Activated naive CD8-positive, alpha-beta T cell treated with anti-CD3 and anti-CD28 coated beads, Interleukin-2, amount 10 ng/mL, durations not matched to agents 7 days and 5 days (primary cell): Measurements from ENCODE around the gene ALPG. TPM values are rescaled to one million over a fixed set of nuclear protein-coding genes. Genes with fewer than 3 reads are reported as not detected.
"Not testable (repeated sequence)": the region's sequence is repeated elsewhere in the genome, so short reads cannot be mapped to it uniquely, and the experiment has no call there.

Source experiments
- ATAC-seq: fragments of 150-1000 bp; cut with Tn5 transposase; one replicate; pipeline ENCODE4 v1.10.0; 2021; ENCODE audit warnings: low read depth, moderate library complexity
- POLR2A ChIA-PET: fragments of 350-600 bp; sonication (Branson Sonifier 250); formaldehyde crosslinking; loops from one replicate; lab custom pipeline; 2021; ENCODE audit warnings: antibody characterized with exemption; lab: Charles Lee
- DNase-seq: peaks from one replicate; pipeline ENCODE4 v3.0.0; 2021
- H3K27ac Mint-ChIP-seq: one replicate; pipeline ENCODE4 v1.8.0; 2022; ENCODE audit warnings: mild to moderate bottlenecking, mixed read lengths
- H3K27me3 Mint-ChIP-seq: one replicate; pipeline ENCODE4 v1.8.0; 2022; ENCODE audit warnings: mild to moderate bottlenecking, moderate library complexity, mixed read lengths
- H3K36me3 Mint-ChIP-seq: one replicate; pipeline ENCODE4 v1.8.0; 2021; ENCODE audit warnings: mild to moderate bottlenecking, mixed read lengths
- H3K4me1 Mint-ChIP-seq: one replicate; pipeline ENCODE4 v1.8.0; 2021; ENCODE audit warnings: mixed read lengths
- H3K4me3 Mint-ChIP-seq: one replicate; pipeline ENCODE4 v1.8.0; 2022; ENCODE audit warnings: mild to moderate bottlenecking, moderate library complexity, mixed read lengths
- H3K9me3 Mint-ChIP-seq: one replicate; pipeline ENCODE4 v1.8.0; 2021; ENCODE audit warnings: mixed read lengths
- total RNA-seq, 2 experiments: library from RNA; stranded (reverse); gene quantifications; one replicate each; pipeline ENCODE4 v1.2.3, GENCODE V29; 2021

ALPG gene
- total RNA-seq: not detected

DNA sequence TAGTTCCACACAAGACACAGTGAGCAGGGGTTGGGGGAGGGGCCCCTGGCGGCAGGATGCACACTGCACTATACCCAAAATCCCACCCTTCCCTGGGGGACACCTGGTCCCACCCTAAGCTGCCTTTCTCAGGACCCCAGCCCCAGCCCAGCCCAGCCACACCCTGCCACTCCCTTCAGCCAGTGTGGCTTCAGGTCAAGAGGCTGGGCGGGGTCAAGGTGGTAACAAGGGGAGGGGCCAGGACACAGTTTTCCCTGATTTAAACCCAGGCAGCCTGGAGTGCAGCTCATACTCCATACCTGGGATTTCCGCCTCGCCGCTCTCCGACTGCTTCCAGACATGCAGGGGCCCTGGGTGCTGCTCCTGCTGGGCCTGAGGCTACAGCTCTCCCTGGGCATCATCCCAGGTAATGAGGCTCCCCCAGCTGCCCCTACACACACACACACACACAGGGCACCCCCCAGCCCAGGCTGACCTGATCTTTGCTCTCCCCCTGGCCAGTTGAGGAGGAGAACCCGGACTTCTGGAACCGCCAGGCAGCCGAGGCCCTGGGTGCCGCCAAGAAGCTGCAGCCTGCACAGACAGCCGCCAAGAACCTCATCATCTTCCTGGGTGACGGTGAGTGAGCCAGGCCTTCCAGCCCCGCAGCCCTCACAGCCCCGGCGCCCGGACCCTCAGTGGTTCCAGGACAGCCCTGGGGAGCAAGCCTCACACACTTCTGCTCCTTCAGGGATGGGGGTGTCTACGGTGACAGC is at the start of gene ALPG:
Gene ALPG (plus strand): TSS at position 289 of the 755 bp plus-strand sequence. CDS start 51 bp downstream, at position 340.
- ATAC-seq (no peak), DNase-seq (no peak)
- Mint-ChIP-seq H3K4me1 (peaks cover 2% of the 10 kb centered on the region), H3K4me3 (no peak within 1 kb of the TSS), H3K27ac (no peak within 1 kb of the TSS), H3K36me3 (no peaks in the 10 kb centered on the region), H3K9me3 (no peaks in the 10 kb centered on the region), H3K27me3 (peaks cover 14% of the 10 kb centered on the region)
- POLR2A ChIA-PET: no interaction called here

DNA sequence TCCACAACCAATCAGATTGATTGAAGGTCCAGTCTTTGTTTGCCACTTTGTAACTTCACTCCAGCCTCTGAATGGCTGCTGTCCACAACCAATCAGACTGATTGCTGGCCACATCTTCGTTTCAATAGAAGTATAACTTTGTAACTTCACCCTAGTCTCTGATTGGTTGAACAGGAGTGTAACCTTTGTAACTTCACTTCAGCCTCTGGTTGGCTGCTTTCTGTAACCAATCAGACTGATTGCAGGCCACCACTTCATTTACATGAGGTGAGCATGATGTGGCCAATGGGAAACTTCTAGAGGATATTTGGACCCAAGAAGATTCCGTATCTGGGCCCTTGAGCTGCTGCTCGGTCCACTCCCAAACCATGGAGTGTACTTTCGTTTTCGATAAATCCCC is 45.0 kb upstream of the ALPG start:
- no peak overlapping the region for H3K27ac Mint-ChIP-seq
- ATAC-seq (no peak), DNase-seq (peak; percentile 1)
- H3K9me3 Mint-ChIP-seq: no peaks in the 10 kb centered on the region
- no peaks in the 10 kb centered on the region for H3K36me3 Mint-ChIP-seq
- no peaks in the 10 kb centered on the region for H3K27me3 Mint-ChIP-seq
- peaks cover 19% of the 10 kb centered on the region for H3K4me1 Mint-ChIP-seq
- H3K4me3 Mint-ChIP-seq: no peak overlapping the region
- POLR2A ChIA-PET: no interaction called here

DNA sequence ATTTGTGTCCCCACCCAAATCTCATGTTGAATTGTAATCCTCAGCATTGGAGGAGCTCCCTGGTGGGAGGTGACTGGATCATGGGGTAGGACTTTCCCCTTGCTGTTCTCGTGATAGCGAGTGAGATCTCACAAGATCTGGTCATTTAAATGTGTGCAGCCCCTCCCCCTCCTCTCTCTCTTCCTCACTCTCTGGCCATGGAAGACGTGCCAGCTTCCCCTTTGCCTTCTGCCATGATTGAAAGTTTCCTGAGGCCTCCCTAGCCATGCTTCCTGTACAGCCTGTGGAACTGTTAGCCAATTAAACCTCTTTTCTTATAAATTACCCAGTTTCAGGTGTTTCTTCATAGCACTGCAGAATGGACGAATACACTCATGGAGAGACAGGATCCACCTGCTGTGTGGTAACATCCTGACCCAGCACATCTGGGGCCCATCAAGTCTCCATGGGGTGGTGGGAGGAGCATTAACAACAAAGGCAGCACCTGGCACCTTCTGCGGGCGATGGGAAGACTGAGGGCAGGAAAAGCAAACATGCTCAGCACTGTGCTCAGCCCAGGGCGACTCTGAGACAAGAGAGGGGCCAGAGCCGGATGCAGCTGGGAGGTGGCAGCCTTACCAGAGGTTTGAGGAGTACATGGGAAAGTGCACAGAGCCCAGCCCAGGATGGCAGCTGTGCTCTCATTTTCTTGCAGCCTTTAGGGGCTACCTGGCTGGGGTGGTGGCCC is 44.3 kb upstream of the ALPG start:
- POLR2A ChIA-PET: no interaction called here
- no peaks in the 10 kb centered on the region for H3K9me3 Mint-ChIP-seq
- peaks cover 19% of the 10 kb centered on the region for H3K4me1 Mint-ChIP-seq
- peak overlapping the region; percentile 14 for H3K27ac Mint-ChIP-seq
- H3K27me3 Mint-ChIP-seq: no peaks in the 10 kb centered on the region
- no peak for ATAC-seq
- H3K36me3 Mint-ChIP-seq: no peaks in the 10 kb centered on the region
- DNase-seq: peak; percentile 26
- no peak overlapping the region for H3K4me3 Mint-ChIP-seq

DNA sequence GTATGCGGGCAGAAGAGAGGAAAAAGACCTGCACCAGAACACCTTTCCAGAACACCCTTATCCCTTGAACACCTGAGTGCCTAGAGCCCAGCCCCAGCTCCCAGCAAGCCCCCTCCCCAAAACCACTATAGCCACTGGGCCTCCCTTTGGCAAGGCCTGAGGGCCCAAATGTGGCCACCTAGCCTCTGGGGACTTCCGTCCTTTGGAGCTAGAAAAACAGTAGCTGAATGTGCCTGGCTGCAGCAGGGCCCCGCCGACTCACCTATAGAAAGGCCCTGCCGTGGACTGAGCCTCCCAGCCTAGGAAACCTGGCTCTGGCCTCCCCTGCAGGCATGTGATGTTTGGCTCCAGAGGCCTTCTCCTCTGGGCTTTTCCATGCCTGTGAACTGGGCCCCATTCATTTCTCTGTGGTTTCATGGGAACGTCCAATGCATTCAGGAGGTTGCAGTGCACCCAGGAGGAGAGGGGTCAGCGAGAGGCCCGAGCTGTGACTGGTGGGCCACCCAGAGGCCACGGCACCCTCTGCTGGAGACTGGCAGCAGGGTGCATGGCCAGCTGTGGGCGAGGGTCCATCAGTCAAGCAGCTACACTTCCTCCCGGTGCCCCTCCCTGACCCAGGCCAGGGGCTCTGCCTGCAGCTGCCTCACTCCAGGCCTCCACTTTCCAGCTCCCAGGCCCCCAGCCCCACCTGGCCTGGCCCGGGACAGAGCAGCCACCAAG is 43.4 kb upstream of the ALPG start:
- Mint-ChIP-seq H3K27ac (peak overlapping the region; percentile 98), H3K4me1 (peaks cover 19% of the 10 kb centered on the region), H3K4me3 (peak overlapping the region; percentile 88)
- H3K27me3 Mint-ChIP-seq, H3K9me3 Mint-ChIP-seq, ATAC-seq, POLR2A ChIA-PET, DNase-seq, H3K36me3 Mint-ChIP-seq: not testable (repeated sequence)

DNA sequence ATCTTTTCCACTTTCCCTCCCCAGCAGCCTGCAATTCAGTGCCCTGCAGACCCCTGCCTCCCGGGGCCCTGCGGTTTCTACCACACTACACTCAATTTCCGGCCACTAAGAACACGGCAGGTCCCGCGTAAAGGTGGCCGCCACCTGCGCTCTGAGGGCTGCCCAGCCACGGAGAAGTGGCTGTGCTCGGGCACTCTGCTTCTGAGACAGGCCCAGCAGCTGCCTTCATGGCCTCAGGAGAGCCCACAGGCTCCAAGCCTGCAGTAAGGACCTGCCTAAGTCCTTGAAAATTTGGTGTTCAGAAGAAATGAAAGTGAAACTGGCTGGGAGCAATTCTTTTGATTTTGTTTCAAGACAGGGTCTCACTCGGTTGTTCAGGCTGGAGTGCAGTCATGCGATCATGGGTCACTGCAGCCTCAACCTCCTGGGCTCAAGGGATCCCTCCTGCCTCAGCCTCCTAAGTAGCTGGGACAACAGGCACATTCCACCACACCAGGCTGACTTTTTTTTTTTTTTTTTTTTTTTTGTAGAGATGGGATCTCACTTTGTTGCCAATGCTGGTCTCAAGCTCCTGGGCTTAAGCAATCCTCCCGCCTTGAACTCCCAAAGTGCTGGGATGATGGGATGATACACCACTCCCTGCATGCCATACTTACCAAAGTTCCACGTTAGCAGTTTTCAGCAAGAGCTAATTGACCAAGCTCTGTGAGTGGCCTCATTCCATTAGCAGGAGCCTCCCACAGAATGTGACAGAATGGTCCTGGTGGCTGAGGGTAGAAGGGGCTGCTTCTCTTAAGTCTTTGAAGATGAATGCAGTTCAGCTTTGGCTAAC is 42.6 kb upstream of the ALPG start:
- ATAC-seq: peak; percentile 76
- peak; percentile 72 for DNase-seq
- Mint-ChIP-seq H3K4me3 (peak overlapping the region; percentile 88), H3K27ac (peak overlapping the region; percentile 98), H3K27me3 (no peaks in the 10 kb centered on the region), H3K36me3 (no peaks in the 10 kb centered on the region), H3K9me3 (no peaks in the 10 kb centered on the region), H3K4me1 (peaks cover 19% of the 10 kb centered on the region)
- POLR2A ChIA-PET: interaction anchor here (0.6 to 1.1 kb wide), 3 partner anchors 48 to 437 kb away, joined by 3 to 5 read pairs (median 4); no protein-coding TSS in a partner anchor

DNA sequence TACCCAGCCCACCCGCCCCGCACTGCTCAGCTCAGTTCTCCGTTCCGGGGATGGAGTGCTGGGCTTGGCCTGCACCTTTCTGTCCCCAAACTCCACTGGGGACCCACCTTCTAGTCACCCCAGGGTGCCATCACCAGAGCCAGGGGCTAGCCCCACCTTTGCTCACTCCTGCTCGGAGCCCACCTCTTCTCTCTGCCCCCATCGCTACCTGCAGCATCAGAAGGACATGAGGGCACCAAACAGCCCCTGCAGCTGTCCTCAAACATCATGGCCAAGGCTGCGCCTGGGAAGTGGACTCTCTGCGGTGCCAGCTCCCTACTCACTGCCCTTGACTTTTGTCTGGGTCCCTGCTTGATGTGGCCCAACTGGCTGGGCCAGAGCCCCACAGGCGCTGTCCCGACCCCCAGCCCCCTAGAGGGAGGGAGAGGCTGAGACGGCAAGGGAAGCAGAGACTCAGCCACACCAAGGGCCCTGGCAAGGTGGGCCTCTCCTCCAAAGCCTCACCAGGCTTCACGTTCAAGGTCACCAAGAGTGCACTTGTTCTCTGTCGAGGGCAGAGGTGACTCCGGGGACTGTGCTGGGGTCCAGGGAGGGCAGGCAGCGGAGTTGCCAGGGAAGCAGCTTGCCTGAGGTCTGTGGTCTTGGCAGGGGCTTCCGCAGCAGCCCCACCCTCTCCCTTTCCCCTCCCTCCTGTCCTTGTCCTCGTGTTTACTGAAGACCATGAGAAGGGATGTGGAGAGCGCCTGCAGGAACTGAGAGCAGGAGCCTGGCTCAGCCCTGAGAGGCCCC is 41.6 kb upstream of the ALPG start:
- Mint-ChIP-seq H3K27ac (peak overlapping the region; percentile 70), H3K4me1 (peaks cover 19% of the 10 kb centered on the region)
- POLR2A ChIA-PET: interaction anchor here (0.6 to 1.1 kb wide), 3 partner anchors 49 to 438 kb away, joined by 3 to 5 read pairs (median 4); no protein-coding TSS in a partner anchor
- ATAC-seq, H3K36me3 Mint-ChIP-seq, H3K9me3 Mint-ChIP-seq, H3K27me3 Mint-ChIP-seq, H3K4me3 Mint-ChIP-seq: not testable (repeated sequence)
- peak; percentile 30 for DNase-seq

DNA sequence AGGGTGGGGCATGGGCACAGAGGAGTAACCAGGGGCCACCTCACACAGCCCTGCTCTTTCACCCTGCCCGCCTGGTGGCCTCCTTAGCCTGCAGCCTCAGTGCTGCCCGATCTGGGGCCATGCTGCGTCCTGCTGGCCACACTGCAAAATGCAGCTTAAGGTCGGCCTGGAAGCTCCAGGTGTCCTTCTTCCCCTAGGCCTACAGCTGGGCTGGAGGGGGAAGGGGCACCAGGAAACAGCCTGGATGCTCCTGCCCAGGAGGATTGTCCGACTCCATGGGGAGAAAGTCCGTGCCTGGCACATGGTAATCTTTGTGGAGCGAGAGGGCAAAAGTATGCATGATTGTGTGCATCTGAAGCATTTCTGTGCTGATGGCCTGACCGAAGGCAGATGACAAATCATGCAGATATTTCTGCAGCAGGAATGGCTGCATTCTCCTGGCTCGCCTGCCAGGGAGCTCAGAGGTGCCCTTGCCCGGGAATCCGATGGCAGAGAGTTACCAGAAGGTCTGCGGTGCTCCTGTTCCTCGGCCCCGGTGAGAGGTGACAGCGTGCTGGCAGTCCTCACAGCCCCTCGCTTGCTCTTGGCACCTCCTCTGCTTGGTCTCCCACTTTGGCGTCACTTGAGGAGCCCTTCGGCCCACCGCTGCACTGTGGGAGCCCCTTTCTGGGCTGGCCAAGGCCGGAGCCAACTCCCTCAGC is 40.9 kb upstream of the ALPG start:
- POLR2A ChIA-PET: no interaction called here
- peaks cover 19% of the 10 kb centered on the region for H3K4me1 Mint-ChIP-seq
- H3K9me3 Mint-ChIP-seq: no peaks in the 10 kb centered on the region
- peaks cover 4% of the 10 kb centered on the region for H3K27me3 Mint-ChIP-seq
- peak overlapping the region; percentile 34 for H3K27ac Mint-ChIP-seq
- ATAC-seq: peak; percentile 67
- peak; percentile 57 for DNase-seq
- H3K36me3 Mint-ChIP-seq: no peaks in the 10 kb centered on the region
- H3K4me3 Mint-ChIP-seq: no peak overlapping the region

DNA sequence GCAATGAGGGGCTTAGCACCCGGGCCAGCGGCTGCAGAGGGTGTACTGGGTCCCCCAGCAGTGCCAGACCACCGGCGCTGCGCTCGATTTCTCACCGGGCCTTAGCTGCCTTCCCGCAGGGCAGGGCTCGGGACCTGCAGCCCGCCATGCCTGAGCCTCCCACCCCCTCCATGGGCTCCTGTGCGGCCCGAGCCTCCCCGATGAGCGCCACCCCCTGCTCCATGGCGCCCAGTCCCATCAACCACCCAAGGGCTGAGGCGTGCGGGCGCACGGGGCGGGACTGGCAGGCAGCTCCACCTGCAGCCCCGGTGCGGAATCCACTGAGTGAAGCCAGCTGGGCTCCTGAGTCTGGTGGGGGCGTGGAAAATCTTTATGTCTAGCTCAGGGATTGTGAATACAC is 40.2 kb upstream of the ALPG start:
- H3K4me3 Mint-ChIP-seq, ATAC-seq, DNase-seq, H3K27ac Mint-ChIP-seq, POLR2A ChIA-PET, H3K27me3 Mint-ChIP-seq, H3K36me3 Mint-ChIP-seq, H3K9me3 Mint-ChIP-seq: not testable (repeated sequence)
- H3K4me1 Mint-ChIP-seq: peaks cover 19% of the 10 kb centered on the region

DNA sequence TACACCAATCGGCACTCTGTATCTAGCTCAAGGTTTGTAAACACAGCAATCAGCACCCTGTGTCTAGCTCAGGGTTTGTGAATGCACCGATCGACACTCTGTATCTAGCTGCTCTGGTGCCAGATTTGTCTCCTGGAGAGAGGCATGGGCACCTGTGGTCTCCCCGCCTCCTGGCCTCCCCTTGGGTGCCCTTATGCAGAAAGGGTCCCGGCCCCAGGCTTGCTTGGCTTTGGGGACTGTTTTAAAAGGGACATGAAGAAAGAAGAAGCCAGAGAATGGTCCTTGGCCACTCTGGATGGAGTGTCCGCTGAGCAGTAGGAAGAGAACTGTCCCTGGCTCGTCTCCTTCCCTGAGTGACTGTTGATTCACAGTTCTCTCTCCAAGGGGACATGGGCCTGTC is 39.6 kb upstream of the ALPG start:
- Mint-ChIP-seq H3K4me1 (peaks cover 19% of the 10 kb centered on the region), H3K27ac (no peak overlapping the region), H3K27me3 (peaks cover 4% of the 10 kb centered on the region), H3K9me3 (no peaks in the 10 kb centered on the region), H3K36me3 (no peaks in the 10 kb centered on the region), H3K4me3 (no peak overlapping the region)
- POLR2A ChIA-PET: no interaction called here
- peak; percentile 20 for DNase-seq
- ATAC-seq: no peak

DNA sequence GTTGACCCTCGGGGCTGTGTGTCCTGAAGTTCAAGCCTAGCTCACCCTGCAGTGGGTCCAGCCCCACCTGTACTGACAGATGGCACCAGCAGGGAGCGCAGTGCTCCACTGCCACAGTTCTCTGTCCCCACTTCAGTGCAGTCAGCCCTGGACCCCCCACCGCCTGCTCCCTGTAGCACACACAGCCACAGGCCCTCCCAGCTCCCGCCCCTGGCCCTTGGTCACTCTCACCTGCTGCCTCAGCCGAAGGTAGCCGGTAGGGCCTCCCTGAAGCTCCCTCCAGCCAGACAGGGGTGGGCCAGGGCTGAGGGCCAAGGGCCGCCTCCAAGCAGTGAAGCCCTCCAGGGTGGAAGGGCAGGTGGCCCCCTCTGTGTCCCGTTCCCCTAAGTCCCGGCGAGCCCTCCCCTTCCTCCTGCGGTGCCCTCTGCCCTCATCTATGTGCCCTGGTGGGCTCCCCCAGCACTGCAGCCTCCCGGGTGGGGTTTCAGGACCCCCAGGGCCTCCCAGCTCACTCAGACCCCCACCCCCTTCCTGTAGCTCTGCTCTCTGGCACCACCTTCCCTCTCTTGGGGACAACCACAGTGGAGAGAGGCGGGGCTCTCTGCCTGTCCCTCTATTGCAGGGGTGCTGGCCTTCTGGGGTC is 38.9 kb upstream of the ALPG start:
- H3K27ac Mint-ChIP-seq: no peak overlapping the region
- peaks cover 4% of the 10 kb centered on the region for H3K27me3 Mint-ChIP-seq
- peak; percentile 27 for DNase-seq
- H3K4me1 Mint-ChIP-seq: peaks cover 15% of the 10 kb centered on the region
- no peaks in the 10 kb centered on the region for H3K36me3 Mint-ChIP-seq
- ATAC-seq: no peak
- H3K4me3 Mint-ChIP-seq: no peak overlapping the region
- POLR2A ChIA-PET: no interaction called here
- no peaks in the 10 kb centered on the region for H3K9me3 Mint-ChIP-seq

DNA sequence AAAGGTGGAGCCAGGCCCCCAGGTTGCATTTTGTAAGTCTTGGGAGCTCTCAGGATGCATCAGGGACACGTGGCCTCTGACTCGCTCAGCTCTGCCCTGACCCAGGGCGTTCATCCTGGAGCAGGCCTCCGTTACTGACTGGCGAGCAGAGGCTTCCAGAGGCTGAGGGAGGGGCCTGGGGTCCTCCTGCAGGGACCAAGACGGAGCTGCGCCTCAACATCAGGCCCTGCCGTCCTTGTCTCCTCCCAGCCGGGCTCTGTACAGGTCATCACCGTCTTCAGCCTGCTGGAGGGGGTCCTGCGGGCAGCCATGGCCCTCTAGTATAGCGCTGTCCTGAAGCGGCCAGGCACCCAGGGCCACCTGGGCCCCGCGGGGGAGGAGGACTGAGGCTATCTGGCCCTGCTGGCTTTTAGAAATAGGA is 38.3 kb upstream of the ALPG start:
- Mint-ChIP-seq H3K9me3 (no peaks in the 10 kb centered on the region), H3K4me3 (no peak overlapping the region), H3K36me3 (no peaks in the 10 kb centered on the region), H3K4me1 (peaks cover 12% of the 10 kb centered on the region), H3K27me3 (peaks cover 4% of the 10 kb centered on the region), H3K27ac (no peak overlapping the region)
- POLR2A ChIA-PET: no interaction called here
- ATAC-seq: no peak
- DNase-seq: no peak
